Osteoblast (primary cell): ENCODE results near the gene ULK4. TPM values are rescaled to one million over a fixed set of nuclear protein-coding genes. Genes with fewer than 3 reads are reported as not detected.

Experiments
- DNase-seq: peaks from one replicate; pipeline ENCODE4 v3.0.0; 2011; ENCODE audit warnings: low spot score, mixed read lengths; ENCODE audit not compliant: insufficient read length; ENCODE audit errors: missing footprints
- H2AFZ ChIP-seq: 2 replicates; pipeline ENCODE4 v1.6.0; 2011; ENCODE audit warnings: mild to moderate bottlenecking, low read length
- H3K27ac ChIP-seq: 2 replicates; pipeline ENCODE4 v1.5.1; 2011; ENCODE audit warnings: mild to moderate bottlenecking, low read depth, low read length, moderate library complexity
- H3K27me3 ChIP-seq: 2 replicates; pipeline ENCODE4 v1.6.0; 2012; ENCODE audit warnings: mild to moderate bottlenecking, control low read depth, inconsistent platforms, low read length, moderate library complexity; ENCODE audit not compliant: insufficient read depth
- H3K36me3 ChIP-seq: 2 replicates; pipeline ENCODE4 v1.5.1; 2011; ENCODE audit warnings: mild to moderate bottlenecking, low read length, control low read depth, moderate library complexity; ENCODE audit not compliant: insufficient read depth
- H3K4me1 ChIP-seq: 2 replicates; pipeline ENCODE4 v1.5.1; 2011; ENCODE audit warnings: mild to moderate bottlenecking, low read length, control low read depth, moderate library complexity; ENCODE audit not compliant: insufficient read depth
- H3K4me2 ChIP-seq: 2 replicates; pipeline ENCODE4 v1.6.0; 2011; ENCODE audit warnings: mild to moderate bottlenecking, low read length; ENCODE audit not compliant: insufficient read depth
- H3K4me3 ChIP-seq: fragments of 200-600 bp; sonication (generic); 3 replicates; pipeline ENCODE4 v1.5.1; 2012; ENCODE audit warnings: mild to moderate bottlenecking, low read length, inconsistent platforms; ENCODE audit not compliant: insufficient read depth
- H3K79me2 ChIP-seq: 2 replicates; pipeline ENCODE4 v1.6.0; 2012; ENCODE audit warnings: mild to moderate bottlenecking, low read length, control low read depth, inconsistent platforms; ENCODE audit not compliant: insufficient read depth
- H3K9me3 ChIP-seq: 2 replicates; pipeline ENCODE4 v1.5.1; 2011; ENCODE audit warnings: low read depth, low read length, control low read depth
- H4K20me1 ChIP-seq: 2 replicates; pipeline ENCODE4 v1.6.0; 2012; ENCODE audit warnings: mild to moderate bottlenecking, low read length, control low read depth; ENCODE audit not compliant: insufficient read depth
- CTCF ChIP-seq: IDR thresholded peaks from 2 replicates; pipeline ENCODE4 v1.5.1; 2011; ENCODE audit warnings: mild to moderate bottlenecking, low read depth, low read length, moderate library complexity; ENCODE audit errors: extremely low read depth
- total RNA-seq: library from RNA; depleted of rRNA; stranded (reverse); fragments of >200 nt; gene quantifications from 2 replicates; pipeline ENCODE4 v1.2.3, GENCODE V29; 2012

Gene ULK4
- total RNA-seq, 1 donor = 20.6 TPM

GRCh38 chr3:41574900-41575299 lies 387.0 kb downstream of the ULK4 start:
- Histone ChIP-seq H3K4me3 (no peak overlapping the region), H3K36me3 (no peaks in the 10 kb centered on the region), H4K20me1 (no peaks in the 10 kb centered on the region), H2AFZ (no peak overlapping the region), H3K79me2 (no peaks in the 10 kb centered on the region), H3K4me1 (no peaks in the 10 kb centered on the region), H3K4me2 (no peak overlapping the region), H3K27me3 (no peaks in the 10 kb centered on the region), H3K27ac (no peak overlapping the region), H3K9me3 (no peaks in the 10 kb centered on the region)
- no peak for DNase-seq
- peak; percentile 31 for TF ChIP-seq CTCF

GRCh38 chr3:41573591-41573990 lies 388.3 kb downstream of the ULK4 start:
- no peaks in the 10 kb centered on the region for H4K20me1 ChIP-seq
- H3K4me3 ChIP-seq = no peak overlapping the region
- no peak for DNase-seq
- H3K4me1 ChIP-seq = no peaks in the 10 kb centered on the region
- no peak overlapping the region for H2AFZ ChIP-seq
- H3K9me3 ChIP-seq = no peaks in the 10 kb centered on the region
- no peaks in the 10 kb centered on the region for H3K79me2 ChIP-seq
- TF ChIP-seq CTCF = no peak
- H3K27ac ChIP-seq = no peak overlapping the region
- H3K27me3 ChIP-seq = no peaks in the 10 kb centered on the region
- H3K4me2 ChIP-seq = no peak overlapping the region
- no peaks in the 10 kb centered on the region for H3K36me3 ChIP-seq

GRCh38 chr3:41572092-41572491 lies 389.8 kb downstream of the ULK4 start:
- Histone ChIP-seq H3K4me1 (no peaks in the 10 kb centered on the region), H2AFZ (no peak overlapping the region), H3K79me2 (no peaks in the 10 kb centered on the region), H3K27me3 (no peaks in the 10 kb centered on the region), H3K4me3 (no peak overlapping the region), H3K27ac (no peak overlapping the region), H4K20me1 (no peaks in the 10 kb centered on the region), H3K36me3 (no peaks in the 10 kb centered on the region), H3K4me2 (no peak overlapping the region), H3K9me3 (no peaks in the 10 kb centered on the region)
- no peak for DNase-seq
- TF ChIP-seq CTCF = no peak

GRCh38 chr3:41569632-41570305 lies 392.1 kb downstream of the ULK4 start:
- TF ChIP-seq CTCF = no peak
- no peaks in the 10 kb centered on the region for H3K9me3 ChIP-seq
- H3K36me3 ChIP-seq = no peaks in the 10 kb centered on the region
- H3K27me3 ChIP-seq = no peaks in the 10 kb centered on the region
- H3K4me3 ChIP-seq = no peak overlapping the region
- H4K20me1 ChIP-seq = no peaks in the 10 kb centered on the region
- no peaks in the 10 kb centered on the region for H3K79me2 ChIP-seq
- no peak for DNase-seq
- H3K4me1 ChIP-seq = no peaks in the 10 kb centered on the region
- no peak overlapping the region for H2AFZ ChIP-seq
- H3K4me2 ChIP-seq = no peak overlapping the region
- H3K27ac ChIP-seq = no peak overlapping the region
